ENCODE measurements around the gene USP32. TPM values are rescaled to one million over a fixed set of nuclear protein-coding genes. Genes with fewer than 3 reads are reported as not detected.
"Not testable (repeated sequence)": the region's sequence is repeated elsewhere in the genome, so short reads cannot be mapped to it uniquely, and the experiment has no call there.

The USP32 gene
- total RNA-seq, 1 experiment from 2014 or later: 32.3 TPM

- H3K4me2 ChIP-seq; H3F3A ChIP-seq (ENCODE audit: insufficient read depth, low read depth); H4K20me1 ChIP-seq (ENCODE audit: insufficient read depth); H3K9me2 ChIP-seq (ENCODE audit: insufficient read depth); POLR2A ChIA-PET (ENCODE audit: unreplicated experiment); H3K4me1 ChIP-seq (replicated peaks; ENCODE audit: insufficient read depth); H2AFZ ChIP-seq; H3K4me3 ChIP-seq; DNase-seq; BruUV-seq (replicated peaks); CTCF ChIA-PET; intact Hi-C loops (cut with micrococcal nuclease; ENCODE audit: unreplicated experiment); H3K36me3 ChIP-seq (ENCODE audit: low read depth); H3K27me3 ChIP-seq (ENCODE audit: insufficient read depth, low read depth); H3K9me3 ChIP-seq (ENCODE audit: insufficient read depth, low read depth); H3K79me2 ChIP-seq (ENCODE audit: low read depth); H3K27ac ChIP-seq: not testable (repeated sequence)
These were observed 186.2 kb downstream of the USP32 start for GRCh38 chr17:60205782-60206181.

- H3K27me3 ChIP-seq (ENCODE audit: insufficient read depth, low read depth); H3K4me2 ChIP-seq; H3K27ac ChIP-seq; H3K79me2 ChIP-seq (ENCODE audit: low read depth); CTCF ChIA-PET; BruUV-seq (replicated peaks); H2AFZ ChIP-seq; H3F3A ChIP-seq (ENCODE audit: insufficient read depth, low read depth); H3K4me1 ChIP-seq (replicated peaks; ENCODE audit: insufficient read depth); H3K4me3 ChIP-seq; H3K9me2 ChIP-seq (ENCODE audit: insufficient read depth); DNase-seq; H4K20me1 ChIP-seq (ENCODE audit: insufficient read depth); POLR2A ChIA-PET (ENCODE audit: unreplicated experiment); H3K9me3 ChIP-seq (ENCODE audit: insufficient read depth, low read depth); intact Hi-C loops (cut with micrococcal nuclease; ENCODE audit: unreplicated experiment): not testable (repeated sequence)
- H3K36me3 ChIP-seq (ENCODE audit: low read depth): peaks cover 14% of the 10 kb centered on the region; the same call in 1 of the 2 replicates
These were observed 193.3 kb downstream of the USP32 start for GRCh38 chr17:60198630-60199029.

- POLR2A ChIA-PET (ENCODE audit: unreplicated experiment); H3K27ac ChIP-seq; DNase-seq; H3K4me1 ChIP-seq (replicated peaks; ENCODE audit: insufficient read depth); H3K79me2 ChIP-seq (ENCODE audit: low read depth); CTCF ChIA-PET; BruUV-seq (replicated peaks); intact Hi-C loops (cut with micrococcal nuclease; ENCODE audit: unreplicated experiment); H3K4me2 ChIP-seq; H3F3A ChIP-seq (ENCODE audit: insufficient read depth, low read depth); H3K9me2 ChIP-seq (ENCODE audit: insufficient read depth); H3K9me3 ChIP-seq (ENCODE audit: insufficient read depth, low read depth); H4K20me1 ChIP-seq (ENCODE audit: insufficient read depth); H3K4me3 ChIP-seq; H2AFZ ChIP-seq; H3K27me3 ChIP-seq (ENCODE audit: insufficient read depth, low read depth): not testable (repeated sequence)
- peaks cover 14% of the 10 kb centered on the region; the same call in 1 of the 2 replicates for H3K36me3 ChIP-seq (ENCODE audit: low read depth)
These were observed 197.8 kb downstream of the USP32 start for GRCh38 chr17:60194141-60194540.

- no peak for DNase-seq
- H3K9me3 ChIP-seq (ENCODE audit: insufficient read depth, low read depth): no peaks in the 10 kb centered on the region
- no peak overlapping the region for H2AFZ ChIP-seq
- POLR2A ChIA-PET (ENCODE audit: unreplicated experiment): no interaction called here
- peaks cover 14% of the 10 kb centered on the region; the same call in 1 of the 2 replicates for H3K36me3 ChIP-seq (ENCODE audit: low read depth)
- intact Hi-C loops (cut with micrococcal nuclease; ENCODE audit: unreplicated experiment): no loop called here
- no peaks in the 10 kb centered on the region for H3K4me1 ChIP-seq (replicated peaks; ENCODE audit: insufficient read depth)
- H3K9me2 ChIP-seq (ENCODE audit: insufficient read depth): no peaks in the 10 kb centered on the region
- H3K4me3 ChIP-seq: no peak overlapping the region
- no peaks in the 10 kb centered on the region for H3K79me2 ChIP-seq (ENCODE audit: low read depth)
- no peaks in the 10 kb centered on the region for H3K27me3 ChIP-seq (ENCODE audit: insufficient read depth, low read depth)
- H3F3A ChIP-seq (ENCODE audit: insufficient read depth, low read depth): no peaks in the 10 kb centered on the region
- no peak overlapping the region for H3K4me2 ChIP-seq
- CTCF ChIA-PET: no interaction called here
- no peaks in the 10 kb centered on the region for H4K20me1 ChIP-seq (ENCODE audit: insufficient read depth)
- no TSS peak for BruUV-seq (replicated peaks)
- no peak overlapping the region for H3K27ac ChIP-seq
- TF ChIP-seq CTCF (conservative IDR thresholded peaks at IDR 0.05) (no peak), EZH2 (IDR thresholded peaks at IDR 0.05; ENCODE audit: low read depth) (no peak)
These were observed 198.5 kb downstream of the USP32 start for GRCh38 chr17:60193482-60193881.

- CTCF ChIA-PET; H3K27me3 ChIP-seq (ENCODE audit: insufficient read depth, low read depth); H3F3A ChIP-seq (ENCODE audit: insufficient read depth, low read depth); H3K4me3 ChIP-seq; H3K36me3 ChIP-seq (ENCODE audit: low read depth); H3K4me2 ChIP-seq; intact Hi-C loops (cut with micrococcal nuclease; ENCODE audit: unreplicated experiment); H4K20me1 ChIP-seq (ENCODE audit: insufficient read depth); H3K9me2 ChIP-seq (ENCODE audit: insufficient read depth); POLR2A ChIA-PET (ENCODE audit: unreplicated experiment); BruUV-seq (replicated peaks); H3K79me2 ChIP-seq (ENCODE audit: low read depth); H3K4me1 ChIP-seq (replicated peaks; ENCODE audit: insufficient read depth); H3K27ac ChIP-seq; H2AFZ ChIP-seq; H3K9me3 ChIP-seq (ENCODE audit: insufficient read depth, low read depth); DNase-seq: not testable (repeated sequence)
These were observed 198.9 kb downstream of the USP32 start for GRCh38 chr17:60193032-60193431.

GRCh38 chr17:60190032-60190431 is 201.9 kb downstream of the USP32 start:
- H3K4me3 ChIP-seq; H3K9me2 ChIP-seq (ENCODE audit: insufficient read depth); CTCF ChIA-PET; H3K27ac ChIP-seq; H3K4me2 ChIP-seq; BruUV-seq (replicated peaks); H3K36me3 ChIP-seq (ENCODE audit: low read depth); H3K79me2 ChIP-seq (ENCODE audit: low read depth); intact Hi-C loops (cut with micrococcal nuclease; ENCODE audit: unreplicated experiment); H3K4me1 ChIP-seq (replicated peaks; ENCODE audit: insufficient read depth); DNase-seq; H3K27me3 ChIP-seq (ENCODE audit: insufficient read depth, low read depth); H2AFZ ChIP-seq; H3F3A ChIP-seq (ENCODE audit: insufficient read depth, low read depth); POLR2A ChIA-PET (ENCODE audit: unreplicated experiment); H4K20me1 ChIP-seq (ENCODE audit: insufficient read depth); H3K9me3 ChIP-seq (ENCODE audit: insufficient read depth, low read depth): not testable (repeated sequence)
